HG03521 (cell line): ENCODE results near the gene SYT9.

Source experiments
- ATAC-seq: cut with Tn5 transposase; IDR thresholded peaks from one replicate; pipeline ENCODE4 v1.9.1; 2021; ENCODE audit warnings: mild to moderate bottlenecking, moderate library complexity; ENCODE audit not compliant: unreplicated experiment

Gene SYT9

GRCh38 chr11:7418906-7419305, 167.2 kb downstream of the SYT9 start:
- ATAC-seq = no peak

- no peak for ATAC-seq
These were observed 169.4 kb downstream of the SYT9 start for GRCh38 chr11:7421136-7421535.

GRCh38 chr11:7422544-7423331, 171.0 kb downstream of the SYT9 start:
- no peak for ATAC-seq

GRCh38 chr11:7423946-7424345, 172.2 kb downstream of the SYT9 start:
- ATAC-seq = no peak

- no peak for ATAC-seq
These were observed 176.0 kb downstream of the SYT9 start for GRCh38 chr11:7427733-7428132.

- no peak for ATAC-seq
These were observed 176.5 kb downstream of the SYT9 start for GRCh38 chr11:7428196-7428595.

- ATAC-seq = no peak
These were observed 178.8 kb downstream of the SYT9 start for GRCh38 chr11:7430496-7430895.

- no peak for ATAC-seq
These were observed 183.5 kb downstream of the SYT9 start for GRCh38 chr11:7435176-7435575.

- ATAC-seq = no peak
These were observed 184.4 kb downstream of the SYT9 start for GRCh38 chr11:7436146-7436545.

GRCh38 chr11:7436657-7437056, 185.0 kb downstream of the SYT9 start:
- no peak for ATAC-seq

- ATAC-seq = no peak
These were observed 186.0 kb downstream of the SYT9 start for GRCh38 chr11:7437696-7438095.

- no peak for ATAC-seq
These were observed 188.1 kb downstream of the SYT9 start for GRCh38 chr11:7439746-7440320.

- ATAC-seq = peak; percentile 93
These were observed 191.0 kb downstream of the SYT9 start for GRCh38 chr11:7442588-7443215.

- ATAC-seq = no peak
These were observed 192.6 kb downstream of the SYT9 start for GRCh38 chr11:7444091-7444981.

GRCh38 chr11:7445564-7445963, 193.9 kb downstream of the SYT9 start:
- no peak for ATAC-seq

GRCh38 chr11:7448201-7448600, 196.5 kb downstream of the SYT9 start:
- no peak for ATAC-seq

- ATAC-seq = no peak
These were observed 197.6 kb downstream of the SYT9 start for GRCh38 chr11:7449211-7449840.

GRCh38 chr11:7449841-7450214, 198.1 kb downstream of the SYT9 start:
- ATAC-seq = no peak

GRCh38 chr11:7450836-7451235, 199.1 kb downstream of the SYT9 start:
- ATAC-seq = no peak

- ATAC-seq = no peak
These were observed 199.8 kb downstream of the SYT9 start for GRCh38 chr11:7451520-7451919.
